SK-N-SH treated with all-trans-retinoic acid at 6 μM for 48 hours (cell line): ENCODE measurements around the gene COLGALT1.

Experiments used
- ARNTL ChIP-seq: fragments of 450-650 bp; formaldehyde crosslinking; IDR thresholded peaks from 2 replicates; pipeline ENCODE4 v1.5.0; 2020; ENCODE audit warnings: low read depth, mild to moderate bottlenecking, moderate library complexity, borderline replicate concordance
- CREB5 ChIP-seq: fragments of 250-450 bp; sonication (Bioruptor Pico); IDR thresholded peaks from 2 replicates; pipeline ENCODE4 v1.5.1; 2020; ENCODE audit warnings: low read depth, mild to moderate bottlenecking, moderate library complexity
- GLIS3 ChIP-seq: fragments of 250-450 bp; sonication (Bioruptor Pico); IDR thresholded peaks from 2 replicates; pipeline ENCODE4 v1.5.0; 2020; ENCODE audit warnings: mild to moderate bottlenecking, moderate library complexity
- ISL1 ChIP-seq: fragments of 250-450 bp; sonication (Bioruptor Pico); IDR thresholded peaks from 2 replicates; pipeline ENCODE4 v2.1.2; 2022; ENCODE audit warnings: mild to moderate bottlenecking, moderate library complexity
- SNAI2 ChIP-seq: fragments of 250-450 bp; sonication (Bioruptor Pico); IDR thresholded peaks from 2 replicates; pipeline ENCODE4 v1.5.0; 2020; ENCODE audit warnings: mild to moderate bottlenecking, moderate library complexity
- TOX ChIP-seq: fragments of 250-450 bp; sonication (Bioruptor Pico); IDR thresholded peaks from 2 replicates; pipeline ENCODE4 v1.8.0; 2021; ENCODE audit warnings: mild to moderate bottlenecking, moderate library complexity, borderline replicate concordance
- ZFP3 ChIP-seq: fragments of 250-450 bp; sonication (Bioruptor Pico); IDR thresholded peaks from 2 replicates; pipeline ENCODE4 v1.5.0; 2020; ENCODE audit warnings: mild to moderate bottlenecking, moderate library complexity
- ZFP30 ChIP-seq: fragments of 450-650 bp; formaldehyde crosslinking; IDR thresholded peaks from 2 replicates; pipeline ENCODE4 v1.5.0; 2022; ENCODE audit warnings: mild to moderate bottlenecking, moderate library complexity
- ZNF565 ChIP-seq: fragments of 450-650 bp; formaldehyde crosslinking; conservative IDR thresholded peaks from 2 replicates; pipeline ENCODE4 v1.5.0; 2020; ENCODE audit warnings: low read depth, mild to moderate bottlenecking, moderate library complexity
- TF ChIP-seq, protein P1 (sequence below): fragments of 250-450 bp; sonication (Bioruptor Pico); IDR thresholded peaks from 2 replicates; pipeline ENCODE4 v1.8.0; 2020; ENCODE audit warnings: mild to moderate bottlenecking, moderate library complexity, borderline replicate concordance

DNA sequence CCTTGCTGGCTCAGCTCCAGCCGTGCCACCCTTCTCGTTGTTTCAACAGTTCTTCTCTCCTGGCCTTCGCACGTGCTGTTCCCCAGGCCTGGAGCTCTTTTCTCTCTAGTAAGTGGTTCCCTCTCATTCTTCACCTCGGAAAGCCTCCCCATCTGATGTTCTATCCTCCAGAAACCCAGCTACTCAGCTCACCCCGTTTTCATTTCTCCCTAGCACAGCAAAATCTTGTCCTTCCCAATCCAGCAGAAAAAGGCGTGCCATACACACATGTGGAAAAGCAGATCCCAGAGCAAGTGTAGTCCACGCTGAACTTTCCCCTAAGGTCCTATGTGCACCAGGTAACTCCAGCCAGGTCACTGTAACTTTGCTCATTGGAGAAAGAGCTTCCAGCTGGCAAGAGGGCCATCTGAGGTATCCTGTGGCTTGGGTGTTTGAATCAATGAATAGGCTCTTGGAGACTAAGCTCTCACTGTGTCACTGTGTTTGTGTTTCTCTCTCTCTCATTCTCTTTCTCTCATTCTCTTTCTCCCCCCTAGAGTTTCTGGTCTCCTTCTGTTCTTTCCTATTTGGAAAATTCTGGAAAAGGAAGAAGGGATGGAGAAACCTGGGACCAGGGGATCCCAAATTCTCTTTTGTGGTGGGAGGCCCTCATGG lies 49.0 kb downstream of the COLGALT1 start:
- no peak for TF ChIP-seq CREB5 (CRISPR knock-in tag)
- TF ChIP-seq ZFP30: no peak
- TF ChIP-seq, protein P1, sequence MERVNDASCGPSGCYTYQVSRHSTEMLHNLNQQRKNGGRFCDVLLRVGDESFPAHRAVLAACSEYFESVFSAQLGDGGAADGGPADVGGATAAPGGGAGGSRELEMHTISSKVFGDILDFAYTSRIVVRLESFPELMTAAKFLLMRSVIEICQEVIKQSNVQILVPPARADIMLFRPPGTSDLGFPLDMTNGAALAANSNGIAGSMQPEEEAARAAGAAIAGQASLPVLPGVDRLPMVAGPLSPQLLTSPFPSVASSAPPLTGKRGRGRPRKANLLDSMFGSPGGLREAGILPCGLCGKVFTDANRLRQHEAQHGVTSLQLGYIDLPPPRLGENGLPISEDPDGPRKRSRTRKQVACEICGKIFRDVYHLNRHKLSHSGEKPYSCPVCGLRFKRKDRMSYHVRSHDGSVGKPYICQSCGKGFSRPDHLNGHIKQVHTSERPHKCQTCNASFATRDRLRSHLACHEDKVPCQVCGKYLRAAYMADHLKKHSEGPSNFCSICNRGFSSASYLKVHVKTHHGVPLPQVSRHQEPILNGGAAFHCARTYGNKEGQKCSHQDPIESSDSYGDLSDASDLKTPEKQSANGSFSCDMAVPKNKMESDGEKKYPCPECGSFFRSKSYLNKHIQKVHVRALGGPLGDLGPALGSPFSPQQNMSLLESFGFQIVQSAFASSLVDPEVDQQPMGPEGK (CRISPR knock-in tag): no peak
- no peak for TF ChIP-seq ZFP3
- TF ChIP-seq SNAI2: no peak
- no peak for TF ChIP-seq ISL1 (CRISPR knock-in tag)
- no peak for TF ChIP-seq TOX
- TF ChIP-seq ARNTL (CRISPR knock-in tag): no peak
- no peak for TF ChIP-seq GLIS3
- no peak for TF ChIP-seq ZNF565 (CRISPR knock-in tag)
